Adrenal gland (tissue), 12 donors: Measurements from ENCODE around the gene TUBGCP6. TPM values are rescaled to one million over a fixed set of nuclear protein-coding genes. Genes with fewer than 3 reads are reported as not detected.

Experiments
- DNase-seq, 7 donors: peaks; one replicate each; pipeline ENCODE4 v3.0.0-alpha.2; 2019 to 2020
- H3K27ac ChIP-seq, 5 donors: fragments of 200-600 bp; sonication (generic) in 4 of 5; 1 replicate in 3 of 5; 2 replicates in 2 of 5; pipeline versions ENCODE4 v1.5.1 to v1.8.0; 2016 to 2020; ENCODE audit warnings: mild to moderate bottlenecking in 1 of 5
- H3K27me3 ChIP-seq: fragments of 200-600 bp; 2 replicates; pipeline ENCODE4 v1.8.0; 2021
- H3K36me3 ChIP-seq, 2 donors: fragments of 200-600 bp; replicated peaks in 1 of 2; 1 replicate in 1 of 2; 2 replicates in 1 of 2; pipeline versions ENCODE4 v1.5.1 to v1.8.0; 2018 to 2022
- H3K4me1 ChIP-seq, 2 donors: fragments of 200-600 bp; replicated peaks in 1 of 2; 1 replicate in 1 of 2; 2 replicates in 1 of 2; pipeline versions ENCODE4 v1.5.1 to v1.8.0; 2018 to 2021
- H3K4me3 ChIP-seq, 4 donors: fragments of 200-600 bp; sonication (generic) in 3 of 4; one replicate each; pipeline ENCODE4 v1.5.1; 2016 to 2018
- H3K9me3 ChIP-seq, 3 donors: fragments of 200-600 bp; sonication (generic) in 1 of 3; replicated peaks in 1 of 3; 1 replicate in 2 of 3; 2 replicates in 1 of 3; pipeline versions ENCODE4 v1.5.1 to v1.8.0; 2016 to 2021
- POLR2A ChIP-seq, 2 donors: fragments of 450-650 bp; IDR thresholded peaks; one replicate each; pipeline ENCODE4 v1.6.1; 2017; ENCODE audit warnings: antibody characterized with exemption in 2 of 2, mild to moderate bottlenecking in 2 of 2, moderate library complexity in 1 of 2
- WGBS, 4 donors: extraction: QIAGEN DNeasy Blood & Tissue Kit in 2 of 4; methylation state at CpG; one replicate each; pipeline versions ENCODE4 v1.1.5 to v1.1.7; 2013 to 2017; 5-methylcytosine and 5-hydroxymethylcytosine counted together
- intact Hi-C, 2 donors: fragments of 100-400 bp; cut with DNase I; formaldehyde crosslinking; loops; one replicate each; pipeline versions ENCODE4 v1.14.1 to v1.15.0; 2022 to 2023
- polyA plus RNA-seq, 3 donors: library from polyadenylated mRNA; stranded (reverse); fragments of 200-250 nt in 2 of 3; fragments of 350-450 nt in 1 of 3; fragmentation: Illumina TruSeq in 1 of 3; extraction: RNeasy Lipid Tissue Mini Kit (QIAGEN cat#74804) in 1 of 3; gene quantifications; one replicate each; pipeline ENCODE4 v1.2.3, GENCODE V29; 2013 to 2014
- total RNA-seq, 9 donors: library from RNA; depleted of rRNA in 4 of 9; stranded (reverse); fragments of >200 nt in 4 of 9; fragments of 120-200 nt in 1 of 9; fragmentation: NEBNext Ultra II Directional in 1 of 9; extraction: Animal tissue kit (Norgen Biotek cat#: 25700) in 1 of 9; gene quantifications; one replicate each; pipeline versions ENCODE4 v1.1.0 to v1.2.4, GENCODE V29; 2013 to 2023
- TF ChIP-seq, protein P1 (sequence below), 6 experiments: fragments of 450-650 bp in 4 of 6; fragments of 200-600 bp in 2 of 6; sonication (generic) in 1 of 6; IDR thresholded peaks; 1 replicate in 5 of 6; 2 replicates in 1 of 6; pipeline versions ENCODE4 v1.5.1 to v1.8.0; 2016 to 2021; ENCODE audit warnings: antibody characterized with exemption in 6 of 6, mild to moderate bottlenecking in 2 of 6, moderate library complexity in 1 of 6
- donor health status: healthy with polysubstance abuse.
- donor health status: Bipolar disorder and iron deficiency.
- donor health status: DM: yes; HTN: yes; CAD: no.
- donor health status: DM: no; HTN: no; CAD: no.
- donor health status: DM: no; HTN: no; CAD: no.
- donor health status: DM: yes; HTN: yes; CAD: no.

The TUBGCP6 gene
- total and polyA plus RNA-seq, 12 donors: 8.3 to 171 (median 47.4) TPM

DNA sequence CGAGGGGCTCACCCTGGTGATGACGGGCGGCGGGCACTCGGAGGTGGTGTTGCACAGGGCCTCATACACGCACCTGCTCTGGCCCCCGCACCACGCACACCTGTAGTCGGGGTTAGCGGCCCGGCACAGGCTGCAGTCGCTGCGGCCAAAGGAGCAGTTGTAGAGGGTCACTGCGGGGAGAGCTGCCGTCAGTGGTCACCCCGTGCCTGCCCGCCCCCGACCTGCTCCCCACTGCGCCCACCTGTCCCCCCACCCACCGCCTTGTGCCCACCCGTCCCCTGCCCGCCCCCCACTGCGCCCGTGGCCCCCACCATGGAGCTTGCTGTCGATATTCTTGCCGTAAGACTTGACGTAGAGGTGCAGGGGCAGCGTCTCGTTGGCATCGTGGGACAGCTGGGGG is 39.0 kb upstream of the TUBGCP6 start:
- peaks cover 0 to 93% of the 10 kb centered on the region in 2 donors for H3K36me3 ChIP-seq
- H3K27me3 ChIP-seq: no peaks in the 10 kb centered on the region
- DNase-seq: no peak
- no peak for TF ChIP-seq POLR2A (IDR thresholded peaks at IDR 0.05)
- TF ChIP-seq, protein P1, sequence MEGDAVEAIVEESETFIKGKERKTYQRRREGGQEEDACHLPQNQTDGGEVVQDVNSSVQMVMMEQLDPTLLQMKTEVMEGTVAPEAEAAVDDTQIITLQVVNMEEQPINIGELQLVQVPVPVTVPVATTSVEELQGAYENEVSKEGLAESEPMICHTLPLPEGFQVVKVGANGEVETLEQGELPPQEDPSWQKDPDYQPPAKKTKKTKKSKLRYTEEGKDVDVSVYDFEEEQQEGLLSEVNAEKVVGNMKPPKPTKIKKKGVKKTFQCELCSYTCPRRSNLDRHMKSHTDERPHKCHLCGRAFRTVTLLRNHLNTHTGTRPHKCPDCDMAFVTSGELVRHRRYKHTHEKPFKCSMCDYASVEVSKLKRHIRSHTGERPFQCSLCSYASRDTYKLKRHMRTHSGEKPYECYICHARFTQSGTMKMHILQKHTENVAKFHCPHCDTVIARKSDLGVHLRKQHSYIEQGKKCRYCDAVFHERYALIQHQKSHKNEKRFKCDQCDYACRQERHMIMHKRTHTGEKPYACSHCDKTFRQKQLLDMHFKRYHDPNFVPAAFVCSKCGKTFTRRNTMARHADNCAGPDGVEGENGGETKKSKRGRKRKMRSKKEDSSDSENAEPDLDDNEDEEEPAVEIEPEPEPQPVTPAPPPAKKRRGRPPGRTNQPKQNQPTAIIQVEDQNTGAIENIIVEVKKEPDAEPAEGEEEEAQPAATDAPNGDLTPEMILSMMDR (IDR thresholded peaks at IDR 0.05): no peak
- no peak overlapping the region for H3K27ac ChIP-seq
- WGBS, 4 donors: 92 to 96% (median 95%) methylated on average over 6 to 30 of the region's 30 CpGs; no CpG with 5 or more reads in 1 of the 4 donors
- intact Hi-C loops: no loop called here
- no peak overlapping the region for H3K4me3 ChIP-seq
- H3K9me3 ChIP-seq: no peaks in the 10 kb centered on the region
- H3K4me1 ChIP-seq: peaks cover 10 to 11% of the 10 kb centered on the region in 2 donors

DNA sequence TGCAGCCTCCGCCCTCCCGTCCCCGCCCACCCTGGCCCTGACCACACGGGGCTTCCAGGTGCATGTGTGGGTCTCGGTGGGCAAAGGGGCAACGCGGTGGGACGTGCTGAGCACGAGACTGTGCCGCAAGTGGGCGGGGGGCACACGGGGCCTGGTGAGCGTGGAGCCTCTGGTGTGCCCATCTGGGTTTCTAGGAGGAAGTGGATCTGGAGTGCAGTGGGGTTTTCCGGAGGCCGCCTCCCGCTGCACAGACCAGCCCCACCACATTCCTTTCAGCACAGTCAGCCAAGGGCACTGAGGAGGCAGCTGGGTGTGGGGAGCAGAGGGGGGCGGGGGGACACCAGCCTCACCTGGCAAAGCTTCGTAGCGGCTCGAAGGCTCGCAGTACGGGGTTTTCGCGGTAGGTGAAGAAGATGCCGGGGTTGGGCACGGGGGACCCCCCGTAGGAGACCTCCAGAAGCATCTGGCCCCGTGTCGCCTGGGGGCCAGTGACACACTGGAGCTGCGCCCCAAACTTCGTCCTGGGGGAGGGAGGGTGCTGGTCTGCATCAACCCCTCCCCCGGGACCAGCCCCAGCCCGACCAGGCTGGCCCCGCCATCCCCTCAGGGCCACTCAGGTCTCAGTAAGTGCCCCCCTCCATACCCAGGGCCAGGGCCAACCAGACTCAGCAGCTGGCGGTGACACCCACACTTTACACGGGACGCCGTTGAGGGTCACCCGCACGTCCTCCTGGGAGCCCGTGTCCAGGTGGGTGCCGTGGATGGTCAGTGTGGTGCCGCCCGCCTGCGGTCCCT is 37.7 kb upstream of the TUBGCP6 start:
- Histone ChIP-seq H3K4me1 (peaks cover 10 to 11% of the 10 kb centered on the region in 2 donors), H3K36me3 (peaks cover 0 to 93% of the 10 kb centered on the region in 2 donors), H3K27ac (peak overlapping the region in 4 of 5 donors; percentile 54 to 86 (median 67)), H3K9me3 (no peaks in the 10 kb centered on the region), H3K27me3 (no peaks in the 10 kb centered on the region), H3K4me3 (no peak overlapping the region)
- WGBS, 4 donors: 58 to 92% (median 60%) methylated on average over 7 to 45 of the region's 45 CpGs
- peak in 1 of 2 donors; percentile 13 for TF ChIP-seq POLR2A (IDR thresholded peaks at IDR 0.05)
- TF ChIP-seq, protein P1 (IDR thresholded peaks at IDR 0.05): no peak
- intact Hi-C loops: no loop called here
- peak in 6 of 7 donors; percentile 87 to 92 (median 90) for DNase-seq

DNA sequence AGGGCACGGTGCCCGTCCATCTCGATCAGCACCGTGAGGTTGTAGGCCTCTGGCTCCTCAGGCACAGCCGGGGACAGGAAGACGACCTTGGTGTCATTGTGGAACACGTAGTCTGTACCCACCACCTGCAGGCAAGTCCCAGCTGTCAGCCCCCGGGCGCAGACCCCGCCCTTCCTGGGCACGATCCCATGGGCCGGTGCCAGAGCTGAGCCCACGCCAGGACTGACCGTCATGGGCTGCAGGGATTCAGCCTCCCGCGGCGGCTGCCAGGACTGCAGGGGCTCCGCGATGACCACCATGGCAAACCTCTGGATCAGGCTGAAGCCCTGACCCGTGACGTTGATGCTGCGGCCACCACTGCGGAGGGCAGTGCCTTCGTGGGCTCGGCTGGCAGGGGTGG is 37.1 kb upstream of the TUBGCP6 start:
- Histone ChIP-seq H3K4me1 (peaks cover 10 to 11% of the 10 kb centered on the region in 2 donors), H3K27me3 (no peaks in the 10 kb centered on the region), H3K4me3 (no peak overlapping the region), H3K27ac (peak overlapping the region in 4 of 5 donors; percentile 54 to 86 (median 65)), H3K9me3 (no peaks in the 10 kb centered on the region), H3K36me3 (peaks cover 0 to 93% of the 10 kb centered on the region in 2 donors)
- WGBS, 4 donors: 30 to 69% (median 54%) methylated on average over 4 to 25 of the region's 25 CpGs
- DNase-seq: peak; percentile 75 to 92 (median 91)
- intact Hi-C loops: no loop called here
- TF ChIP-seq POLR2A (IDR thresholded peaks at IDR 0.05): no peak
- TF ChIP-seq, protein P1 (IDR thresholded peaks at IDR 0.05): peak in 4 of 6 experiments; percentile 39 to 59 (median 48)

DNA sequence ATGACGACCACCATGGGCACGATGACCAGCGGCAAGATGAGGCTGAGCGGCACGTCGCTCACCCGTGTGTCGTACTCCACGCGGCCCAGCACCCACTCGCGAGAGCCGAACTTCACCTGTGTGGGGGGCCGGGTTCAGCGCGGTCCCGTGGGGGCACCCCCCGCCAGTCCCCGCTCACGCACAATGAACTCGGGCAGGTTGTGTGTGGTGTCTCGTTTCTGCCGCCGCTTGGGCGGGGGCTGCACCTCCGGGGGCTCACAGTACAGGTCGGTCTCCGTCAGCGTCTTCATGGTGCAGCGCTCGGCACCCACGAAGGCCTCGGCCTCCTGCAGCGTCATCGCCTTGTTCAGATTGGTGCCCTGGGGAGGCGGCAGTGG is 36.5 kb upstream of the TUBGCP6 start:
- peaks cover 10 to 11% of the 10 kb centered on the region in 2 donors for H3K4me1 ChIP-seq
- no peak overlapping the region for H3K4me3 ChIP-seq
- H3K9me3 ChIP-seq: no peaks in the 10 kb centered on the region
- no peak for TF ChIP-seq POLR2A (IDR thresholded peaks at IDR 0.05)
- TF ChIP-seq, protein P1 (IDR thresholded peaks at IDR 0.05): no peak
- H3K36me3 ChIP-seq: peaks cover 0 to 93% of the 10 kb centered on the region in 2 donors
- WGBS, 4 donors: 92 to 98% (median 93%) methylated on average over 13 to 36 of the region's 36 CpGs
- intact Hi-C loops: no loop called here
- DNase-seq: no peak
- H3K27me3 ChIP-seq: no peaks in the 10 kb centered on the region
- peak overlapping the region in 4 of 5 donors; percentile 22 to 86 (median 60) for H3K27ac ChIP-seq
